Sigmoid colon (tissue), 4 donors: Measurements from ENCODE around the gene OR2AK2.

Source experiments
- CTCF ChIP-seq, 4 experiments: fragments of 450-650 bp in 3 of 4; fragments of 200-600 bp in 1 of 4; IDR thresholded peaks; one replicate each; pipeline ENCODE4 v1.5.1; 2016 to 2019; ENCODE audit warnings: antibody characterized with exemption in 4 of 4, mild to moderate bottlenecking in 3 of 4, moderate library complexity in 2 of 4
- EP300 ChIP-seq, 4 donors: sonication (generic); formaldehyde crosslinking; IDR thresholded peaks; one replicate each; pipeline ENCODE4 v1.6.1; 2017; ENCODE audit warnings: antibody characterized with exemption in 4 of 4
- POLR2A ChIP-seq, 2 donors: fragments of 450-650 bp; IDR thresholded peaks; one replicate each; pipeline ENCODE4 v1.6.1; 2016; ENCODE audit warnings: antibody characterized with exemption in 2 of 2, mild to moderate bottlenecking in 2 of 2, moderate library complexity in 2 of 2
- POLR2AphosphoS5 ChIP-seq, 4 donors: sonication (generic); formaldehyde crosslinking; IDR thresholded peaks; one replicate each; pipeline ENCODE4 v1.6.1; 2017; ENCODE audit warnings: antibody characterized with exemption in 4 of 4

- TF ChIP-seq CTCF (IDR thresholded peaks at IDR 0.05) (no peak), POLR2AphosphoS5 (IDR thresholded peaks at IDR 0.05) (no peak), POLR2A (IDR thresholded peaks at IDR 0.05) (no peak), EP300 (IDR thresholded peaks at IDR 0.05) (no peak)
Observed at GRCh38 chr1:247948558-247948957, 16.5 kb upstream of the OR2AK2 start, which contains the start of gene OR2L8.
